GM23338 (cell line): Measurements from ENCODE around the gene CALM1.

ENCODE experiments used
- CTCF ChIP-seq, 2 experiments: fragments of 200-600 bp in 1 of 2; sonication (generic) in 1 of 2; conservative IDR thresholded peaks; 2 replicates each; pipeline versions ENCODE4 v1.5.1 to v1.6.1; 2016 to 2017; ENCODE audit warnings: antibody characterized with exemption in 2 of 2, low read depth in 2 of 2, mild to moderate bottlenecking in 2 of 2, moderate library complexity in 1 of 2
- EZH2 ChIP-seq: fragments of 200-600 bp; sonication (generic); IDR thresholded peaks from one replicate; pipeline ENCODE4 v1.8.0; 2017; ENCODE audit warnings: antibody characterized with exemption, mild to moderate bottlenecking, low read depth; ENCODE audit not compliant: unreplicated experiment
- EZH2phosphoT487 ChIP-seq: fragments of 200-600 bp; sonication (generic); IDR thresholded peaks from one replicate; pipeline ENCODE4 v1.8.1; 2018; ENCODE audit warnings: antibody characterized with exemption; ENCODE audit not compliant: unreplicated experiment
- JUNB ChIP-seq: IDR thresholded peaks from one replicate; pipeline ENCODE4 v1.6.1; 2016; ENCODE audit warnings: antibody characterized with exemption; ENCODE audit not compliant: unreplicated experiment
- NANOG ChIP-seq: IDR thresholded peaks from 2 replicates; pipeline ENCODE4 v1.6.1; 2016; ENCODE audit warnings: antibody characterized with exemption, borderline replicate concordance
- POLR2AphosphoS5 ChIP-seq: IDR thresholded peaks from 2 replicates; pipeline ENCODE4 v1.6.1; 2016; ENCODE audit warnings: antibody characterized with exemption, low read depth
- REST ChIP-seq: IDR thresholded peaks from one replicate; pipeline ENCODE4 v1.6.1; 2018; ENCODE audit warnings: antibody characterized with exemption; ENCODE audit not compliant: unreplicated experiment

GRCh38 chr14:90373887-90374286 lies 22.9 kb upstream of the CALM1 start:
- no peak for TF ChIP-seq POLR2AphosphoS5
- no peak for TF ChIP-seq CTCF (conservative IDR thresholded peaks at IDR 0.05; ENCODE audit: low read depth in 2 of 2)
- TF ChIP-seq EZH2phosphoT487 = no peak
- TF ChIP-seq EZH2 = no peak
- no peak for TF ChIP-seq REST
- no peak for TF ChIP-seq JUNB
- no peak for TF ChIP-seq NANOG
